CD4-positive, alpha-beta T cell treated with Interleukin-4 for 1 hour (primary cell): ENCODE results near the gene IRF8.
"Not testable (repeated sequence)": the region's sequence is repeated elsewhere in the genome, so short reads cannot be mapped to it uniquely, and the experiment has no call there.

Experiments used
- DNase-seq, 2 donors: peaks; one replicate each; pipeline ENCODE4 v3.0.0-alpha.2; 2020 to 2022

The IRF8 gene

DNA sequence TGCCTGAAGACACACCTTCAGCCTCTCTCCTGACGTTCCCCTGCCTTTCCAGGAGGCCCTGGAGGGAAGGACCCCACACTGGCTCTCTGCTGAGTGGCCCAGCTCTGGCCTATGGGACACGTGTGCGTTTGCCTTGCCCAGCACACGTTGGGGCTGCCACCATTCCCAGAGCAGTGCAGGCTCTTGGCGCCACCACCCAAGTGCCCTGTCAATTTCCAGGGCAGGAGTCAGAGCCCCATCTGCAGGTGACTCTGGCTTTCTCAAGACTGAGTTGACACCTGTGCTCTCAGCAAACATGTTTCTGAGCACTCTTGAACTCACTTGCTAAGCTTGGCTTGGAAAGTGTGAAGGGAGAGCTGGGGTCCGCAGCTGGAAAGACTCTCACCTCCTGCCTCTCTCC, 4.7 kb upstream of the IRF8 start:
- DNase-seq: no peak

DNA sequence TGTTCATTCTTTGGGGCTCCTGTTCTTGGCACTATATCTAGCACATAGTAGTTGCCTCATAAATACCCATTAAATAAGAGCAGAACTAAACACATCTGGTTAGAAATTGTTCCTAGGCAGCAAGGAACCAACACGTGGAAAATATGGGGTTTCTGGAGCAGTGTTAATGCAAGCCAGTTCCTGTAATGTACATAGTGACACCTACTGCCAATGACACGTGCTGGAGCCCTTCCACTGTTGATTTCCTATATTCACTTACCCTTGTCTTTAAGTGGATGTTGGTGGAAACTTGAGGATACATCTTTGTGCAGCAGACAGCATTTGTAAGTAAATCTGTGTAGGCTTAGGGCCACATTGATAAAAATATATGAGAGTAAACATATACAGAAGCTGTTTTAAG, 1.6 kb upstream of the IRF8 start:
- DNase-seq: no peak

DNA sequence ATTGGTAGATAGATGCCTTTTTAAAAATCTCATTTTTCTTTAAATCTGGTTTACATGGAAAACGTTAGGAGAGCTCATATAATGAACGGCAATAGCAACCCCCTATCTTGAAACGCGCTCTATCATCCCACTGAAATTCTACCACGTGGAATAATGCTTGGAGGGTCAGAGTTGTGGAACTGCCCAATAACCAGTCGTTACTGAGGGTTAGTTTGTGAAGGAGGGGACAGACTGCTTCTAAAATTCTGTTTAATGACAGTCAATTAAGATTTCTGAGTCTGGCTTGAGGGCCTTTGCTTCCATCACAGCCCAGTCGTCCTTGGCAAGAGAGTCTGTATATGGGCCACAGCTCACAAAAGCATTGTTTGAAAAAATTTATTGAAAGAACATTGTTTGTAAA, 482 bp downstream of the IRF8 start:
- no peak for DNase-seq

DNA sequence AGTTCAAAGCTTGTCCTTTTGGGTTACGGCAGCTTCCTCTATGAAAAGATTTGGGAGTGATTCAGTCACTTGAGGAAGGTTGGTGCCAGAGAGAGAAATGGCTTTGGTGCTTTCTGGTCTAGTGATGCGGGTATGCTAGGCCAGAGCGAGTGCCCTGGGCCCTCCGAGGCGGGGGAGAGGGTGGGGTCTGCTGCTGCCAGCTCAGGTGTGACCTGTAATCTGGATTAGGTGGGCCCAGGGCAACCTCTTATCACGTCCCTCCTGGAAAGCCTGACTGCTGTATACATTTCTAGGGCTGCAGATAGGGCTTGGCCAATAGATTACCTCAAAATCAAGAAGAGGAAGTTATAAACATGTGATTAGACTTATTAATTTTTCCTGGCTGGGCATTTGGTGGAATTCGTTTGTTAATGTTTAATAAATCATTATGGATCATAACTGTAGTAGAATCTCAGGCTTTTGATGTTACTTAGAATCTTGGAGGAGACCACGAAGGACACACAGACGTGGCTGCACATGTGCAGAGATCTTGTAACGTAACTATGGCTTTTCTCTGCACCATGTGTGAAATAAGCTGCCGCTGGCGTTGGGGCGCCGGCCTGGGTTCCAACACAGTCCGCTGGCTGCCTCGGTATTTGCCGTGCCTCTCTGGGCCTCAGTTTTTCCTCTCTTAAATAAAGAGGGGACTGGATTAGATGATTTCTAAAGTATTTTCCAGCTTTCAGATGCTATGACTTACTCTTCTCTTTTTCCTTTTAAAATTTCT, 1.2 kb downstream of the IRF8 start:
- no peak for DNase-seq

DNA sequence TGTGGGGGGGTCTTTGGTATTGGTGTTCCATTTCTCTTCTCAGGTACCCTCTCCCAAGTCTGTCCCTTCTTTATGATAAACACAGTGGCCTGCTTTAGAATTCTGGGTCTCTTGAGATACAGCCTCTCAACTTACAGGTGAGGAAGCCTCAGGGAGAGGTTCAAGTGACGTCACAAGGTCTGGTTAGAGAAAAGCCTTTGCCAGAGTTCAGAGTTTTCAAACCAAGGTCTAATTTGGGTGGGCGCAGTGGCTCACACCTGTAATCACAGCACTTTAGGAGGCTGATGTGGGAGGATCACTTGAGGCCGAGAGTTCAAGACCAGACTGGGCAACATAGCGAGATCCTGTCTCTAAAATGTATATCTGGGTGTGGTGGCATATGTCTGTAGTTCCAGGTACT, 2.1 kb downstream of the IRF8 start:
- DNase-seq: no peak

DNA sequence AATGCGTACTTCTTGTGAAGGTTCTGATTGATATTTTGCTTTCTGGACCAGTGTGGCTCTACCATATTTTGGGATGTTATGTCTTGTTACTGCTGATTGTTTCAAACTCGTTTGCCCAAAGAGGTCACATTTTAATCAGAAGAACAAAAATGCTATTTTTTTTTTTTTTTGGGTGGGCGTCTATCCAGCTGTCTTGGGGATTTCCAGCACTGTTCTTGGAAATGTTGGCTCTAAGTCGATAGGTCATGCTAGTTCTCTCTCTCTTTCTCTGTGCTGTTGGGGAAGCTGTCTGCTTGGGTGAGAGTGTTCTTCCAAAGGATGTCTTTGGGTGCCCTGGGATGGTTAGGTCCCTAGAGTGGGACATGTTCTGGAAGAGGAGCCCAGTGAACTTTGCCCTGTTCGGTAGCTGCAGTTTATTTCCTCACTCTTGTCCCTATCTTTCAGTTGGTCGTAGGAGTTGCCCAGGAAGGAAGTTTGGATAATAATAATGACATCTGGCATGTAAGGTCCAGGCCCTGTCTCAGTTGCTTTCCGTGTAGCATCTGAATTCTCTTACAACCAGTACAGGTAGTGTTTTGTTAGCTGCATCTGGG, 2.9 kb downstream of the IRF8 start:
- DNase-seq: no peak

DNA sequence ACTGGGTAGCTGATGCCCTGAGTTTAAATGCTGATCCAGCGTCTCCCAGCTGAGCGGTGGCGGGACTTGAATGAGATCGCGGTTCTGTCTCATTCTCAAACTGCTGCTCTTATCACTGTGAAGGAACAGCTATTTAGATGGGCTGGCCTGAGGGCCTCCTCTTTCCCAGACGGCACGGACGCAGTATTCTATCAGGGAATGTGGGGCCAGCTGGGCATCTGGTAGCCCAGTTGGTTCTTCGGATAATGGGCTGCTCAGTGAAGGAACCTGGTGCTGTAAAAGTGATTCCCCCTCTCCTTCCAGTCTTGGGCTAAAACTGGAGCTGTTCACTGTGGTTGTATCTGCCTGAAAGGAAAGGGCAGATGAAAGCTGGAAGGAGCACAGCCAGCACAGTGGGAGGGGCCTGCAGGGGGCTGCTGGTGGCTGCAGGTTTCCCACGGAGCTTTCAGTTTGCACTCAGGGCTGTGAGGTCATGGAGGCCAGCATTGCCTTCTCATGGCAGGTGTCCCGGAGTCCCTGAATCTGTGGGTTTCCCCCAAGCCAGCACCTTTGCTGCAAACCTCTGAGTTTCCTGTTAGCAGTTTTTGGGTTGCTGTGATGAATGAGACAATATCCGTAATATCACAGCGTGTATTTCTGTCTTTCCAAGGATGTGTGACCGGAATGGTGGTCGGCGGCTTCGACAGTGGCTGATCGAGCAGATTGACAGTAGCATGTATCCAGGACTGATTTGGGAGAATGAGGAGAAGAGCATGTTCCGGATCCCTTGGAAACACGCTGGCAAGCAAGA, 3.6 kb downstream of the IRF8 start:
- DNase-seq: peak; percentile 61 to 82

DNA sequence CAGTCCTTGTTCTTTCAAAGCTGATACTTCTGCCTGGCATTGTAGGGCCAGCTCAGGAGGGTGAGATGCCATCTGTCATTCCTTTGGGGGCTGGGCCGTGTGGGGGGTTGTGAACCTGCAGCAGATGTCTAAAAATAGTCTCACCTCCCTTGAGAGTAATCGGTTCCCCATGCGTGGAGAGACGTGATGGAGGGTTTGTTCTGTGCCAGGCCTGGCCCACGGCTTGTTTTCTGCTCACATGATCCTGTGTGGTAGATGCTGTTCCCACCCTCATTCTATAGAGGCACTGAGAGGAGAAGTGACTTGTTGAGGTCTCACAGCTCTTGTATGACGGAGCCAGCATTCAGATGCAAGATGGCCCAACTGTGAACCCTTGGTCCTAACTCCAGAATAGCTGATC, 4.6 kb downstream of the IRF8 start:
- peak in 1 of 2 donors; percentile 79 for DNase-seq

DNA sequence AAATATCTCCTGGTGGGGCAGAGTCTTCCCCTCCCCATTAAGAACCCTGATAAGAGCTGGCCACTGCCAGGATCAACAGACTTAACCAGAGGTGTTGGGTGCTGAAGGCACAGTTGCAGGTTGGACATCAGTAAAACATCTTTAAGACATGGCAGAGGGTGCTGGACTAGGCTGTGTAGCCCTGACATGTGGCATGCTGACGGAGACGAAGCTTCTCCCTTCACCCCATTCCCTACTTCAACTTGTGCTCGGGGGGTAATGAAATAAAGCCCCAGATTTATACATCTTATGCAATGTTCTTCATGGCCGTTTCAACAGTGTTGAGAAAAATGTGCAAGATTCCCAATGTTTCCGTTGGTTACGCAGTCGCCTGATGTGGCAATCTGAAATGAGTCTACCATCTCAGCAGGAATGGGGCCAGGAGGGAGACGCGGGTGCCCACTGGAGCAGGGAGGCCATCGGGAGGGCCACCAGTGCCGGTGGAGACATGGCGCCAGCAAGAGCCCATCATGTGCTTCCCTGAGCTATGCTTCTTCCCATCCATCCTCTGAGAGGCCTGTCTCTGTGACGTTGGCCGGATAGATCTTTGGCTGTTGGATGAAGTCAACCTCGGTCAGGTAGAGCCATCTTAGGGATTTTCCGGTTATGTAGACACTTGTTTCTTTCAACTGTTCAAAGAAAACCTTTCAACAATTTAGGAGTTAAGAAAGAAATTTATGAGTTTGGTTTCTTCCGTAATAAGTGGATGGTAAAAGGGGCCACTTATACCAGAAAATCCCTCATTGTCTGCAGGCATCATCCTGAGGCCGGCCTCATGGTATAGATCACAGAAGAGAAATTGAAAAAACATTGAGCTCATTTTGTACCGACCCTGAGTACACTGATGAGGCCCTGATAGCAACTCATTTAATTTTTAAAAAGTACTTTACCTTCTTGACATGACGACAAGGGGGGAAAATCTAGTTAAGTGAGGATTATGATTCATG, 6.4 kb downstream of the IRF8 start:
- DNase-seq: no peak

DNA sequence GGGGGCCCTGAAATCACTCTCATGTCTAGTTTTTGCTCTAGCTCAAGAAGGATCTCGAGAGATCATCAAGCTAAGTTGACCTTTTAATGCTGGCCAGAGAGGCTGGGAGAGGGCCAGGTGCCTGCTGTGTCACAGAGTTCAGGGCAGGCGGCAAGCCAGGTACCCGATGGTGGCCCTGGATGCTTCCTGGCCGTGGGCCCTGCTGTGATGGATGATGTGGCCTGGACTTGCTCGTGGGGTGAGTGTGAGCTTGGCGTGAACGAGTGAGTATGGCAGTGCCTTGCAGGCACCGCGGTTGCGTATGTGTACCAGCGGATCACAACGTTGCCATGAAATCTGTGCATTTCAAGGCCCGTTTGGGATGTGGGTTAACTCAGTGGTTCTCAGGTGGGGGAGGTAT, 7.4 kb downstream of the IRF8 start:
- DNase-seq: no peak

DNA sequence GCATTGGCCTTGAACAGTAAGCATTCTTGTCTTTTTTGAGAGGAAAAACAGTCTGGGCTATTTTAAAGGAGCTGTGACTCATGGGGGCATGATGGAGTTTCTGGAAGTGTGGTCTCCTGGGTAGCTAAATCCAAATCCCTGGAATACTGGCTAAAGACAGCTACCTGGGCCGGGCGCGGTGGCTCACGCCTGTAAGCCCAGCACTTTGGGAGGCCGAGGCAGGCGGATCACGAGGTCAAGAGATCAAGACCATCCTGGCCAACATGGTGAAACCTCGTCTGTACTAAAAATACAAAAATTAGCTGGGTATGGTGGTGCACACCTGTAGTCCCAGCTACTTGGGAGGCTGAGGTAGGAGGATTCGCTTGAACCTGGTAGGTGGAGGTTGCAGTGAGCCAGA, 8.3 kb downstream of the IRF8 start:
- DNase-seq: not testable (repeated sequence)

DNA sequence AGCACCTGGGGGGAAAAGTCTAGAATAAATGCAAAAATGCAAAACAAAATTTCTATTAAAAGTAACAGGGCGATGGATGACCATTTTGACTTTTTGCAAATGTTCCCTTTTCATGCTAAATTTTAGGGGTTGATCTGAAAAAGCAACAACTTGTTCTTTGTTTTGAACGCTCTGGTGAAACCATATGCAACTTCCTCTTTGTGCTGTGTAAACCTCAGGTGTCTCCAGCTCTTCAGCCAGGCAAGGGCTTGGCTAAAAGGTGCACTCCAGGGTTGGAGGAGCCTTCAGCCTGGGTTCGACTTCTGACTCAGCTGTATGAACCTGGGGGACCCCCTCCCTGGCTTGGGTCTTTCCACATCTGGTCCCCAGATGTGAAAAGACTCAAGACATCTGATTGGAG, 9.5 kb downstream of the IRF8 start:
- peak in 1 of 2 donors; percentile 48 for DNase-seq

DNA sequence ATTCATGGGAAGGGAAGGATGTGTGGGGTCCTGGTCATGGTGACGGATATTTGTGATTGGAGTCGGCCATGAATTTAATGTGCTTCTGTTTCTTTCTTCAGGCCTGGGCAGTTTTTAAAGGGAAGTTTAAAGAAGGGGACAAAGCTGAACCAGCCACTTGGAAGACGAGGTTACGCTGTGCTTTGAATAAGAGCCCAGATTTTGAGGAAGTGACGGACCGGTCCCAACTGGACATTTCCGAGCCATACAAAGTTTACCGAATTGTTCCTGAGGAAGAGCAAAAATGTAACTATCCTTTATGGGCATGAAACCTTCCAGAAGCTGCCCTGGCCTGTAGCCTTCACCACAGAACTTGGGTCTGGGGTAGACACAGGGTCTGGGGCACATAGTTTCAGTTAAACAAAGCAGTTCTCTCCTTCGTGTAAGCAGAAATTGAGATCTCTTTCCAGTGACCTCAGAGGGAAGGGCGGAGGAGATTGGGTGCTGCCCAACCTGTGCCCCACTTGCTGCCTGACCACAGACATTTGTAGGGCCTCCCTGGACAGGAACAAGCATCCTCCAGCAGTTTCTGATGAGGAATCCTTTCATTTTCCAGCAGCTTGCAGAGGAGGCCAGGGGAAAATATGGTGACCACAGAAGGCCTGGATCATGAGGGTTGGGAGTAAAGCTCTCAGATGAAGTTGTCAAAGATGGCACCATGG, 10.1 kb downstream of the IRF8 start:
- no peak for DNase-seq

DNA sequence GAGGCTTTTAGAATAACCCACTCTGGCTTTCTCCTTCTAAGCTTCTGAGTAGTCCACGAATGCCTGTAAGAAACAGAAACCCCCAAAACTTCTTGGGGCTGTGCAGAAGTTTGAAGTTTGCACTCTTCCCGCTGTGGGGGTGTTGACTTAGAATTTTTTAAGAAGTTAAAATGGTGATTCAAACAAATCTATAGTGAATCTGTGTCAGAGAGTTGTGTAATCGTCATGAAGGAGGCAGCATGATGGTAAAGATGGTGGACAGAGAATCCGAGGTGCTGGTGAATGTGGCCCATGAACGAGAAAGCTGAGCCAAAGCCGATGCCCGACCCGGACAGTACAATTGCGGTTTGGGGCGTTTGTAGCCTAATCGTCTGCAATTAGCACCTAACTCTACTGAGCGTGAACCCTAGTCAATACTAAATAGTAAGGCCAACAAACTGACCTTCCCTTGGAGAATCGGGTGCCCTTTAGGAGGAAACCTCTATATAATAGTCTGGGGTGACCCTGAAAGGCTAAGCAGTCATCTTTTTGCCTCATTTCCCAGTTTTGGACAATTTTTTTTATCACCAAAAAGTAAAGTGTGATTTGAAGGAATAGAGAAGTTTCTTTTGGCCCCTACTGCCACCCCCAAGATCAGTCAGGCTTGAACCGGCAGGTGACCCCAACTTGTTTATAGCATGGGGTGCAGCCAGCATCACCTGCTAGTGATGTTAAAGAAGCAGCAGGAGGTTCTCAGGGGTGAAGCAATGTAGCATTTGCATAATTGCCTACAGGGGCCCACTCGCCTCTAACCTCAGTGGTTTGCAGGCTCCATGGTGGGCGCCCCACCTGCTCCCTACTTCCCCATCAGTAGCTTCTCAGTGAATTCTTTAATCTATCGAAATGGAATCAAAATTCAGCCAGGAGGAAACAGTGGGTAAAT, 11.2 kb downstream of the IRF8 start:
- no peak for DNase-seq

DNA sequence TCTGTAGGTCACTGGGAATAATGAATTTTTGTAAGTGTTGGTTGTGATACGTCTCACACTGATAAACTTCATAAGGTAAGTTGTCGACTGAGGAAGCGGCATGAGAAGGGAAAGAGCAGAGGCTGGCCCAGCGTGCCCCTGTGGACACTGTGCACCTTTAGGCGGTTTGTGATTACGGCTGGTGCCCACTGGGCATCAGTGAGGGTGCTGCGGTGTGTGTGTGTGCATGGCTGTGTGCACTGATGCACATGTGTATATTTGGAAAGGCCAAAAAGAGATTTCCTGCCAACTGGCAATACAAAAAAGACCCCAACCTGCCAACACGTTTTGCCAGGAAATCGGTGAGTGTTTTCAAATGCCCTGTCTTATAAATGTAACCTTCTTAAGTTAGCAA, 11.9 kb downstream of the IRF8 start:
- no peak for DNase-seq

DNA sequence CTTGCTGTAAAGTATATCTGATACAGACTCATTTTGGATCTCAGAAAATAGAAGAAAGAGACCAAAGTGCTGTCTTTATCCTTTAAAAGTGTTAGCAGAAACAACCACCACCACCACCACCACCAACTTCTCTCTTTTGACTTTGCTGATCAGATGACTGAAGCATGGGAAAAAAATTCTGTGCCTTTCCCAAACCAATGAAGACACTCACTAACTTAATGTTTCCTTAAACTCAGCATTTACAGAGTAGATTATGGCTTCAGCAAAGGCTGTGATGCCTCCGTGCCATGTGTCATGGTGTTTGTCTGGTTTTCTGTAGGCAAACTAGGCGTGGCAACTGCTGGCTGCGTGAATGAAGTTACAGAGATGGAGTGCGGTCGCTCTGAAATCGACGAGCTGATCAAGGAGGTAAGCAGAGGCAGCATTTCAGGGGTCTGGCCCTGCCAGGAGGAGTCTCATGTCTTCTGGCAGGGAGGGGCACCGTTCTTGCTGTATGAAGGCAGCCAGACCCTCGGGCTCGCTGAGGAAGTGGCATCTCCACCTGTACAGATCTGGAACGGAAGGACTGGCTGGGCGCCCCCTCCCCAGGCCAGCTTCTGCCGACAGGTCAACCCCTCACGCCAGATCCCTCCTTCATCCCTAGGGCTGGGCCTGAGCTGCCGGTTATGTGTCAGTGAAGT, 12.4 kb downstream of the IRF8 start:
- no peak for DNase-seq

DNA sequence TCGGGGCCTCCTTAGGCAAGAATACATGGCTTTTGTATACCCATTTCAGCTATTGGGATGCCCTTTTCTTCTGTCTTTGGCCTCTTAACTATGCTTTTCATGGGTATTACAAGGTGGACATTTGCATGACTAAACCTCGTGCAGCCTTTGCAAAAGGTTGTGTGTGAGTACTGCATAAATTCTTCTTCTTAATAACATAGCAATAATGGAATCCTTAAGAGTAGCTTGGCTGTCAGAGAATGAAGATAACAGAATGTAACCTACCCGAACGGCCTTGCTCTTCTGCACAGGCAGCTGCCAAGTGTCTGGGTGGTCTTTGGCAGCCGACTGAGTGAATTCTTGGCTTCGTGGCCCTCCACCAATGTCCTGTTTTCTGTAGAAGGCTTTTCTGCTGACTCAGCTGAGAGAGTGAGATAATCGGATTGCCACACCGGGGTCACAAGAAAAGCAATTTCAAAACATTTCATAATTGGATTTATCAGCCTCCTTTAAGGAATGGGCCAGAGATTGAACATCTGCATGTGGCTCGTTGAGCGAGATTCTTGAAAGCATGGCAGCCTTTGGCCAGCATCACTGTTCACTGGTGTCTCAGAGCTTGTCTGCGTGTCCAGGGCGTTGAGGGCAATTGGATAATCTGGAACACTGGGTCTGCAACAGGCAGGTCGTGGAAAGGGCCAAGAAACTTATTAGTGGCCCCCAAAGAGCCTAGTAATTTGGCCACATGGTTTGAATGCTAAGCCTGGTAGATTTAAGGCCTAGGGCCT, 13.4 kb downstream of the IRF8 start:
- no peak for DNase-seq

DNA sequence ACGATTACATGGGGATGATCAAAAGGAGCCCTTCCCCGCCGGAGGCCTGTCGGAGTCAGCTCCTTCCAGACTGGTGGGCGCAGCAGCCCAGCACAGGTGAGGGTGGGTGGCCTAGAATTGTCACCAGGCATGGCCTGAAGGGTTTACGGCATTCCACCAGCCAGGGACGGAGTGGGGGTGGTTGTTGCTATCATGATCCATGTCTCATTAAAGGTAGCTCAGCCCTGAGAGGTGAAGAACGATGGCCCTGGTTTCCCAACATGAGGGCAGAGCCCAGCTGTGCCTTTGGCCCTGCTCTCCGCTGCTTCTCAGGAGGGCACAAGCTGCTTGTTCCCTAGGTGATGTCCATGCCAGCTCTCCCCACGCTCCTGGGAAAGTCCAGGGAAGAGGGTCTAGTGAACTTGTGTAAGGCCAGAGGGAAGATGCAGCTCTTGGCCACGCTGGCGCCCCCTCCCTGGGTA, 14.2 kb downstream of the IRF8 start:
- no peak for DNase-seq

DNA sequence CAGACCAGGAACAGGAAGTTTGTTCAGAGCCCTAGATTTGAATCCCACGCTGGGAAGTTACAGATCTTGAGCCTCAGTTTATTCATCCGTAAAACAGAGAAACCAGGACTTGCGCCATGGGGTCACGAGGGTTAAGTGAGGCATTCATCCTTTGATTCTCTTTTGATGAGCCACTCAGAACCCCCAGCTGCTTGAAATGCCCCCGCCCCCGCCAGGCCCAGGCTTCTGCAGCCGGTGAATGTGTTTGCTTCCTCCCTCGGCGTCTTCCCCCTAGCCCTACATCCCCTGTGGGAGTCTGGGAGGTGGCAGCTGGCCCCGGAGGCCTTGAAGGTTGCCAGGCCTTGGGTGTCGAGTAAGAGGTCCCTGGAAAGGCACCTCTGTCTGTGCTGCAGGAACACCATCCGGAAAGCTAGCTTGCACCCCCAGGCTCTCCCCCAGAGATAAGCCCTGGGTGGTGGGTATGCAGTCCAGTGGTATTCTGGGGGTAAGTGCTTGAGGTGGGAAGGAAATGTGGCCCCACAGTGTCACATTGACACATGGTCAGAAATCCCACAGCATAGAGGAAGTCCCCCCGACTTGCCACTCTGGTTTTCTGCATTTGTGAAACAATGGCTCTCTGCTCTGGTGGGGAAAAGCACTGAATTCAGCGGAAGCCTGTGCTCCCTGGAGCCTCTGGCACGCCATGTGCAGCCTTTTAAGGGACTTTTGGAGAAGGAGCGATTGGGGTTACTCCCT, 14.9 kb downstream of the IRF8 start:
- DNase-seq: no peak
